Psoas muscle (tissue), 8 donors: ENCODE data around the gene PEX12. TPM values are rescaled to one million over a fixed set of nuclear protein-coding genes. Genes with fewer than 3 reads are reported as not detected.
A peak's percentile ranks its signal among the peaks of the same experiment; 100 is the strongest.
"Not testable (repeated sequence)": the region's sequence is repeated elsewhere in the genome, so short reads cannot be mapped to it uniquely, and the experiment has no call there.

Experiments used
- ATAC-seq, 4 donors: fragments of 200-7000 bp; cut with Tn5 transposase; one replicate each; pipeline ENCODE4 v1.9.1; 2020; ENCODE audit warnings: moderate library complexity in 3 of 4, mild to moderate bottlenecking in 2 of 4
- DNase-seq, 2 donors: peaks; one replicate each; pipeline ENCODE4 v3.0.0-alpha.2; 2020
- H3K27ac ChIP-seq: fragments of 200-600 bp; one replicate; pipeline ENCODE4 v1.8.0; 2022
- H3K27me3 ChIP-seq, 3 donors: fragments of 200-600 bp in 1 of 3; one replicate each; pipeline versions ENCODE4 v1.6.1 to v1.8.0; 2013 to 2022; ENCODE audit warnings: low read length in 2 of 3, mild to moderate bottlenecking in 2 of 3, moderate library complexity in 1 of 3; ENCODE audit not compliant: insufficient read depth in 3 of 3
- H3K36me3 ChIP-seq, 2 donors: fragments of 200-600 bp in 1 of 2; one replicate each; pipeline versions ENCODE4 v1.6.1 to v1.8.0; 2013 to 2022; ENCODE audit warnings: low read depth in 1 of 2, mild to moderate bottlenecking in 1 of 2, moderate library complexity in 1 of 2; ENCODE audit not compliant: insufficient read depth in 1 of 2
- H3K4me1 ChIP-seq: fragments of 200-600 bp; one replicate; pipeline ENCODE4 v1.8.0; 2022
- H3K4me3 ChIP-seq: fragments of 200-600 bp; one replicate; pipeline ENCODE4 v1.8.0; 2022; ENCODE audit warnings: mild to moderate bottlenecking
- H3K9me3 ChIP-seq: fragments of 200-600 bp; one replicate; pipeline ENCODE4 v1.8.0; 2022
- WGBS, 3 donors: extraction: QIAGEN DNeasy Blood & Tissue Kit; methylation state at CpG; one replicate each; pipeline versions ENCODE4 v1.1.6 to v1.1.7; 2013; 5-methylcytosine and 5-hydroxymethylcytosine counted together
- intact Hi-C, 2 donors: fragments of 100-400 bp; cut with DNase I; formaldehyde crosslinking; loops; one replicate each; pipeline versions ENCODE4 v1.11.0 to v1.14.2; 2022
- polyA plus RNA-seq, 3 donors: library from polyadenylated mRNA; stranded (reverse); fragments of 200-250 nt; gene quantifications; one replicate each; pipeline ENCODE4 v1.2.3, GENCODE V29; 2013
- total RNA-seq, 4 donors: library from RNA; stranded (reverse); fragmentation: NEBNext Ultra II Directional in 2 of 4; extraction: Animal tissue kit (Norgen Biotek cat#: 25700) in 2 of 4; gene quantifications; one replicate each; pipeline versions ENCODE4 v1.2.1 to v1.2.4, GENCODE V29; 2021 to 2023
- TF ChIP-seq, protein P1 (sequence below): fragments of 200-600 bp; IDR thresholded peaks from one replicate; pipeline ENCODE4 v1.8.0; 2022; ENCODE audit warnings: antibody characterized with exemption
- donor health status: healthy with polysubstance abuse.
- donor health status: DM: no; HTN: no; CAD: no; lungs with moderate emphysema.
- donor health status: Bipolar disorder and iron deficiency.
- donor health status: healthy.
- donor health status: DM: yes; HTN: yes; CAD: no.
- donor health status: DM: no; HTN: no; CAD: no.
- donor health status: DM: no; HTN: no; CAD: no.
- donor health status: DM: yes; HTN: yes; CAD: no.

The PEX12 gene
- total and polyA plus RNA-seq, 7 donors = 3.1 to 11.7 (median 5.5) TPM

DNA sequence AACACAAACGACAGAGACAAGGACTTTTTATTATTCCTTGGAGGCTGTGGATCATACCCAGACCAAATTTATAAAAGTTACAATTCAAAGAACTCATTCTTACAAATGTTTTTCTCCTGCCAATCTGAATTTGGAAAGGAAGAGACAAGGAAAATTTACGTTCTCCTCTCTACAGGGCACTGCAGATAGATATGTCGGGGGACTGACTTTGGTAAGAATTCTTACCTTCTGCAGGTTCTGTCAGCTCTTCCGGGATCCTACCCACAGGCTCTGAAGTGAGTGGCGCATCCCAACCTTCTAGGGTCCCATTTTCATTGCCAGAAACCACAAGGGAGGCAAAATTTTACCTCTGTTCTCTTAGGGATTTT is 38.7 kb downstream of the PEX12 start:
- H3K4me1 ChIP-seq = no peaks in the 10 kb centered on the region
- H3K9me3 ChIP-seq = no peaks in the 10 kb centered on the region
- TF ChIP-seq, protein P1, sequence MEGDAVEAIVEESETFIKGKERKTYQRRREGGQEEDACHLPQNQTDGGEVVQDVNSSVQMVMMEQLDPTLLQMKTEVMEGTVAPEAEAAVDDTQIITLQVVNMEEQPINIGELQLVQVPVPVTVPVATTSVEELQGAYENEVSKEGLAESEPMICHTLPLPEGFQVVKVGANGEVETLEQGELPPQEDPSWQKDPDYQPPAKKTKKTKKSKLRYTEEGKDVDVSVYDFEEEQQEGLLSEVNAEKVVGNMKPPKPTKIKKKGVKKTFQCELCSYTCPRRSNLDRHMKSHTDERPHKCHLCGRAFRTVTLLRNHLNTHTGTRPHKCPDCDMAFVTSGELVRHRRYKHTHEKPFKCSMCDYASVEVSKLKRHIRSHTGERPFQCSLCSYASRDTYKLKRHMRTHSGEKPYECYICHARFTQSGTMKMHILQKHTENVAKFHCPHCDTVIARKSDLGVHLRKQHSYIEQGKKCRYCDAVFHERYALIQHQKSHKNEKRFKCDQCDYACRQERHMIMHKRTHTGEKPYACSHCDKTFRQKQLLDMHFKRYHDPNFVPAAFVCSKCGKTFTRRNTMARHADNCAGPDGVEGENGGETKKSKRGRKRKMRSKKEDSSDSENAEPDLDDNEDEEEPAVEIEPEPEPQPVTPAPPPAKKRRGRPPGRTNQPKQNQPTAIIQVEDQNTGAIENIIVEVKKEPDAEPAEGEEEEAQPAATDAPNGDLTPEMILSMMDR = no peak
- peaks cover 0 to 3% (median 0%) of the 10 kb centered on the region in 3 donors for H3K27me3 ChIP-seq
- WGBS, 3 donors = 35 to 48% (median 39%) methylated on average over 5 of the region's 5 CpGs
- peak overlapping the region; percentile 28 for H3K4me3 ChIP-seq
- DNase-seq (no peak), ATAC-seq (peak in 1 of 4 donors; percentile 41)
- H3K27ac ChIP-seq = no peak overlapping the region
- intact Hi-C loops = loop anchor here (1.0 to 10.0 kb wide), 3 partner anchors 225 to 395 kb away; partner anchors contain the start of genes NLE1 (in 1 of the 2) and UNC45B (in 1 of the 2)
- H3K36me3 ChIP-seq = no peaks in the 10 kb centered on the region

DNA sequence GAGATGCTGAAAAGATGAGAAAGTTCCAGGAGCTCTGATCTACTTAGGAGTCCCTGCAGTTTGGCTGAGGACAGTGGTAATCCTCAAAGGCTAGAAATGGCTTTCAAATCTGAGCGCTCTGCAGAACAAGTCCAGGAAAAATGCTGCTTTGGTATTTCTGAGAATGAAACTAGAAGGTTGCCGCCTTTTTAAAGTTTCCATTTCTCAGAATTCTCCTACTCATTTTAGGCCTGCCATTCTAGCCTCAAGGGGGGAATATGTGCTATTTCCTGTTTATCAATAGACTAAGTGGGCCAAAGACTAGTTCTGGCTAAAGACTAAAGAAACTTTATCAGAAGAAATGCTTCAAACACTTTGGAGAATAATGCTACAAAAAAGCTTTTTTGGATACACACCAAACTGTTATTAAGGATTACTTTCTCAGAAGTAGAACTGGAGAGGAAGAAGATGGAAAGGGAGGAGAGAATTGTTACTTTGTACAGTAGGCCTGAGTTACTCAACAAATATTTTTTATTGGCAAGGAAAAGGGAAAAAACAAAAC is 40.7 kb downstream of the PEX12 start, which contains the start of gene SLFN12L:
Gene SLFN12L, minus strand, starts transcription at position 78 of the 541 bp plus-strand sequence. CDS start 15,314 bp downstream, outside the sequence.
- Histone ChIP-seq H3K4me1 (no peaks in the 10 kb centered on the region), H3K4me3 (peak within 1 kb of the TSS; percentile 20), H3K27me3 (peaks cover 0 to 3% (median 0%) of the 10 kb centered on the region in 3 donors), H3K9me3 (no peaks in the 10 kb centered on the region), H3K36me3 (no peaks in the 10 kb centered on the region), H3K27ac (peak within 1 kb of the TSS; percentile 19)
- DNase-seq (no peak), ATAC-seq (no peak)
- TF ChIP-seq, protein P1 = no peak
- intact Hi-C loops = loop anchor here in 1 of 2 donors (2.0 to 10.0 kb wide), 2 partner anchors 225 to 393 kb away; partner anchors contain the start of genes NLE1 and UNC45B
- WGBS, 3 donors = 60 to 65% (median 60%) methylated on average over 2 of the region's 2 CpGs

DNA sequence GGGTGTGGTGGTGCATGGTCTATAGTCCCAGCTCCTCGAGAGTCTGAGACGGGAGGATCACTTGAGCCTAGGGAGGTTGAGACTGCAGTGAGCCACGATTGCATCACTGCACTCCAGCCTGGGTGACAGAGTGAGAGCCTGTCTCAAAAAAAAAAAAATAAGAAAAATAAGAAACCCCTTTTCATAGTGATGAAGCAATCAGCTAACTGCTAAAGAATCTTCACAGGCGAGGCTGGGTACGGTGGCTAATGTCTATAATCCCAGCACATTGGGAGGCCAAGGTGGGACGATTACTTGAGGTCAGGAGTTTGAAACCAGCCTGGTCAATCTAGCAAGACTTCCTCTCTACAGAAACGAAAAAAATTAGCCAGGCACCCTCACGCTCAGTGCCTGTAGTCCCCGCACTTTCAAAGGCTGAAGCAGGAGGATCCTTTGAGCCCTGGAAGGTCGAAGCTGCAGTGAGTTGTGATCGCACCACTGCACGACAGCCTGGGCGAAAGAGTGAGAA is 41.7 kb downstream of the PEX12 start:
- Histone ChIP-seq H3K36me3 (no peaks in the 10 kb centered on the region), H3K4me1 (no peaks in the 10 kb centered on the region), H3K4me3 (peak overlapping the region; percentile 20), H3K27me3 (peaks cover 0 to 3% (median 0%) of the 10 kb centered on the region in 3 donors), H3K27ac (peak overlapping the region; percentile 19), H3K9me3 (no peaks in the 10 kb centered on the region)
- 78 to 81% (median 79%) methylated on average over 13 of the region's 13 CpGs for WGBS, 3 donors
- TF ChIP-seq, protein P1 = no peak
- intact Hi-C loops = loop anchor here in 1 of 2 donors (10.0 kb wide), 1 partner anchor 392 kb away; the partner anchor contains the start of genes NLE1 and UNC45B
- ATAC-seq = no peak
- no peak for DNase-seq

DNA sequence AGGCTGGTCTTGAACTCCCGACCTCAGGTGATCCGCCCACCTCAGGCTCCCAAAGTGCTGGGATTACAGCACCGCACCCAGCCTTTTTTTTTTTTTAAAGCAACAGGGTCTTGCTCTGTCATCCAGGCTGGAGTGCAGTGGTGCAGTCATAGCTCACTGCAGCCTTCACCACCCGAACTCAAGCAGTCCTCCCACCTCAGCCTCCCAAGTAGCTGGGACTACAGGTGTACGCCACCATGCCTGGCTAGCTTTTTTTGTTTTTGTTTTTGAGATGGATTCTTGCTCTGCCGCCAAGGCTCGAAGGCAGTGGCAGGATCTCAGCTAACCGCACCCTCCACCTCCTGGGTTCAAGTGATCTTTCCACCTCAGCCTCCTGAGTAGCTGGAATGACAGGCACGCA is 43.0 kb downstream of the PEX12 start:
- H3K4me3 ChIP-seq, ATAC-seq, H3K9me3 ChIP-seq, DNase-seq, H3K27me3 ChIP-seq, H3K27ac ChIP-seq, H3K36me3 ChIP-seq, H3K4me1 ChIP-seq: not testable (repeated sequence)
- intact Hi-C loops = loop anchor here in 1 of 2 donors (10.0 kb wide), 1 partner anchor 391 kb away; the partner anchor contains the start of genes NLE1 and UNC45B
- 90 to 93% (median 93%) methylated on average over 9 of the region's 9 CpGs for WGBS, 3 donors

DNA sequence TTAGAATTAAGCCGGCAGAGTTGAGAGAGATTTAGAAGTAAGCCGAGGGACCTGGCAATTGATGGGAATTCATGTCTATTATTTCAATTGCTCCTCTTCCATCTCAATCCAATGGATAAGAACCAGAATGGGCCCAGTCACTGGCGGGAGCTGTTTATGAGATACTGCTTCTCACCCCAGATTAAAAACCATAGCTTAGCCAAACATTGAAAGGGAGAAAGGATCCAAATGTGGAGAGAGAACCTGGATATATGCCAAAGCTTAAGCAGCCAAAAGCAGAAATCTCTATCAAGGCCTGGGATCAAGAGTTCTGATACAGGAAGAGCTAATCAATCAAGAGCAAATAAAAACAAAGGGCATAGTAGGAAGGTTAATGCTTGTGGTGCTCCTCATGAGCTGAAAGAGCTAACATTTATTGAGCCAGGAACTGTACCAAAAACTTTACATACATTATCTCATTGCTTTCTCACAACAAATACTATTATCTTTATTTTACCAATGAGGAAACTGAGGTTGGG is 43.7 kb downstream of the PEX12 start:
- H3K27me3 ChIP-seq = no peaks in the 10 kb centered on the region
- DNase-seq (no peak), ATAC-seq (no peak)
- no peaks in the 10 kb centered on the region for H3K4me1 ChIP-seq
- no peak overlapping the region for H3K4me3 ChIP-seq
- H3K27ac ChIP-seq = no peak overlapping the region
- WGBS, 3 donors = 70 to 77% (median 72%) methylated on average over 3 of the region's 3 CpGs
- TF ChIP-seq, protein P1 = no peak
- no peaks in the 10 kb centered on the region for H3K36me3 ChIP-seq
- H3K9me3 ChIP-seq = no peaks in the 10 kb centered on the region
- intact Hi-C loops = loop anchor here in 1 of 2 donors (5.0 to 10.0 kb wide), 2 partner anchors 362 to 390 kb away; partner anchors contain the start of genes NLE1 and UNC45B
